ENCODE measurements around the gene DDR2.

DNA sequence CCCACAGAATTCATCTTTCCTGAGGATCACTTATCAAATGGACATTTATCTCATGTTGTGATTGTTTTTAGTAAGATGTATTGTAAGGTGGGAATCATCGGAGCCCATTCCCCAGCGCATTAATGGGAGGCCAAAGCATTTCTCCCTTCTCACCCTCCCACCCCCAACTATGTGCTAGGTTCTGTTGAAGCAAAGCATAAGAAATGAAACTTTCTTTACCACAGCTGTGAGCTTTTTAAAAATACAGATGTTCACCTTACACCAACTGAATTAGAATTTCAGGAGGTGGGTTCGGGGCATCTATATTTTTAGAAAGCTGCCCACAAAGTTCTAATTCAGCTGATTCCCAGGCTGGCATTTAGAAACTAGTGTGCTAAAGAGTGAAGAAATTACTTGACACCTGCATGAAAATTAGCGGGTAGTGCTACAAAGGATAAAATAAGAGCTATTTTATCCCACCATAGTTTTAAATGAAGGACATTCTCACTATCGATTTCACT is 44.5 kb upstream of the DDR2 start:
- TF ChIP-seq, protein P1, sequence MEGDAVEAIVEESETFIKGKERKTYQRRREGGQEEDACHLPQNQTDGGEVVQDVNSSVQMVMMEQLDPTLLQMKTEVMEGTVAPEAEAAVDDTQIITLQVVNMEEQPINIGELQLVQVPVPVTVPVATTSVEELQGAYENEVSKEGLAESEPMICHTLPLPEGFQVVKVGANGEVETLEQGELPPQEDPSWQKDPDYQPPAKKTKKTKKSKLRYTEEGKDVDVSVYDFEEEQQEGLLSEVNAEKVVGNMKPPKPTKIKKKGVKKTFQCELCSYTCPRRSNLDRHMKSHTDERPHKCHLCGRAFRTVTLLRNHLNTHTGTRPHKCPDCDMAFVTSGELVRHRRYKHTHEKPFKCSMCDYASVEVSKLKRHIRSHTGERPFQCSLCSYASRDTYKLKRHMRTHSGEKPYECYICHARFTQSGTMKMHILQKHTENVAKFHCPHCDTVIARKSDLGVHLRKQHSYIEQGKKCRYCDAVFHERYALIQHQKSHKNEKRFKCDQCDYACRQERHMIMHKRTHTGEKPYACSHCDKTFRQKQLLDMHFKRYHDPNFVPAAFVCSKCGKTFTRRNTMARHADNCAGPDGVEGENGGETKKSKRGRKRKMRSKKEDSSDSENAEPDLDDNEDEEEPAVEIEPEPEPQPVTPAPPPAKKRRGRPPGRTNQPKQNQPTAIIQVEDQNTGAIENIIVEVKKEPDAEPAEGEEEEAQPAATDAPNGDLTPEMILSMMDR (IDR thresholded peaks at IDR 0.05), result no peak
- no peak for TF ChIP-seq EP300 (IDR thresholded peaks at IDR 0.05)
